NCI-H2107 treated with DMSO at 0.1 percent for 48 hours (cell line): ENCODE measurements around the gene WARS2.

Experiments used
- DNase-seq: peaks from one replicate; lab custom pipeline; 2025; ENCODE audit not compliant: unreplicated experiment; lab: John Stamatoyannopoulos, UW

The WARS2 gene

DNA sequence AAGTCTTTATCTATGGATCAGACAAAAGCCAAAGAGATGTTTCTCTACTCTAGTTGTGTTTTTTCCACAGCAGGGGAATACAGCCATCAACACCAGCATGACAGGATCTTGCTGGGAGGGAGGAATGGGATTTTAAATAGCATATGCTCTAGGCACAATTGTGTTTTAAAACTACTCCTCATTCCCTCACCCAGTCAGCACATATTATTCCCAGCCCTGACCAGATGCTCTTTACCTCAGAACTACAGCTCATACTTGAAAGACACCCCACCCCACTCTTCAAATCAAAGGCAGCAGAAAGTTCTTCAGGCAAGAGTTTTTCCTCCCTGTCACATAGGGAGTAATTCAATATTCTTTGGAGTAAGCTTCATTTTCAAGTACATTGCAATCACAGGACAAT, 106.1 kb downstream of the WARS2 start:
- no peak for DNase-seq

DNA sequence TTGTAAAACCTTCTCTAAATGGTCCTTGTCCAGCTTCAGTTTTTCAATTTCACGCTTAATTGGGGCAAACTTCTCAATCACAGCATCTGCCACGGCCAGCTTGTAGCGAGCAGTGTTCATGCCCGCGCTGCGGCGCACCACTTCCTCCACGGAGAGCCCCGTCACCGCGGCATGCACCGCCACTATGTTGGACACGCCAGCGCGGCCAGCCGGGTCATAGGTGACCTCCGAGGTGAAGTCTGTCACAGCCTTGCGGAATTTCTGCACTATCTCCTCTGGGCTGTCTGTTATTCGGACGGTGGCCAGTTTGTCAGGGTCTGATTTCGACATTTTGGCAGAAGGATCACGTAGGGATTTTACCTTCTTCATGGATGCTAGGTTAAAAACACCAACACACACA, 107.5 kb downstream of the WARS2 start:
- DNase-seq: no peak

DNA sequence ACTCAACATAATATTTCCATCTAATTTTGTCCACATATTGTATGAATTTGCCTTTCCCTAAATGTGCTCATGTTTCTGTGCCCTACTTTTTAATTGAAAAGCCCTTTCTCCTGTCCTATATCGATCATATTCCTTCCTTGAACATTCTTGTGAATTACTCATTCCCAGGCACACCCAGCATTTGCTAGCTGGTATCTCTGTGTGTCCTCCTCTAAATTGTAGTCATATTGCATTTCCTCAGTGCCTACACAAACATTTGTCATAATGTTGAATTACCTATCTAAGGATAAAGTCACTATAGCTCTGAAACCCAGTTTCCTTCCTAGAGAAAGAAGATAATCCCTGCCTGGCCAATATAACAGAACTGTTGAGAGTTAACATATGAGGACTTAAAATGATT, 112.7 kb downstream of the WARS2 start:
- DNase-seq: no peak

DNA sequence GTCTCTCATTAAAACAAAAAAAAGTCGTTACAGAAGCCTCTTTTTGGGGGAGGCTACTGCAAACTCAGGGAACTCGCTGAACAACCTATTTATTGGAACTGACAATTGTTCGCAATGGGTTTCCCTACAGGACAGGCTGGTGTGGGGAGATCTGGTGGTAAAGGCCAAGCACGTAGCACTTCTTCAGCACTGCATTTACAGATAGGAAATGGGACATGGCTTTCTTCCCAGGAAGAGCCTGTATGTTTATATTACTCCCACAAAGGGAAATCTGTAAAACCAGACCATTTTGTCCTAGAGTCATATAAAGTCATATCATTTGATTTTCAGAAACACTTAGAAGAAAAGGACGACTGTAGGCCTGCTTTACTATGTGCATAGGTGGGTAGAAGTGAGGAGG, 113.5 kb downstream of the WARS2 start:
- DNase-seq: no peak

DNA sequence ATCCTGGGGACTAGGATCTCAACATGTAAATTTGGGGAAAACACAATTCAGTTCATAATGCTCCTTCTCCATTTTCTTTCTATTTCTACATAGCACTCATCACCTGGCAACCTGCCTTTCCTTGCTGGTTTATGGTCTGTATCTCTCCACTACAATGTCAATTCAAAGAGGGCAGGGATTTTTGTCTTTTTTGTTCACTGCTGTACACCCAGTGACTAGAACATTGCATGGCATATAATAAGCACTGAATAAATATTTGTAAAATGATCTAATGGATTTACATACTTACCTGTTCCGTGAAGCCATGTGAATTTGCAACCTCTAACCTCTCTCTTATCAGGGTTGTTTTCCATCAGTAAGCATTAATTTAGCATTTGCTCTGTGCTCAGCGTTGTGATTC, 124.9 kb downstream of the WARS2 start:
- no peak for DNase-seq

DNA sequence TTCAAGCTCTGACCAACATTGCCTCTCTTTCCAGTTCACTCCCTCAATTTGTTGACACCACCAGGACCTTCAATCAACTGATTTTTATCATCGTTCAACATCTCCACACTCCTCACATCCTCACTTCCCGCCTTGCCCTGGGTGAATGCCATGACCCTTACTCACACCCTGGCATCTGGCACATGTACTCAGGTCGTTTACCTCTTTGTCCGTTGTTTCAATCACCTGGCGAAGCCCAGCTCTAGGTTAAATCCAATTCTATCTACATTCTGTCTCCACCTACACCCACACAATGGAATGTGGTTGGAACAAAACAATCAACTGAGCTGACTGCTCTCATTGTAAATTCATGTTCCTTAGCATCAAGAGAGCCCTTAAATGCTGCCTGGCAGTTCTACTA, 128.1 kb downstream of the WARS2 start:
- no peak for DNase-seq

DNA sequence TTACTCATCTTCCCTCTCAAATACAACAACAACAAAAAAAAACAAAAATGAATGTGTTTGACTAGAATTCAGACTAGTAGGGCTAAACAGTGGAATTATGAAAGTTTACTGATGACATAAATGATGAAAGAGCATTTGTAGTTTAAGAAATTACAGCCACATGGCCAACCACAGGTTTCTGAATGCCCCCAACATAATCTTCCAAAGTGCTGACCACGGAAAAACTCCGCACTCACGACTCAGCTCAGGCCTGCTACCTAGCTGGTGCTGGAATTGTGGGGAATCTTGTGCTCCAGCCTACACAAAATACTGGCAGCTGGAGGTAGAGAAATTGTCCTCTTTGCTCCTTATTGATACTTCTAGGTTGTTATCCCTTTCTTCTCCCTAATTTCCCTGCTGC, 128.7 kb downstream of the WARS2 start:
- no peak for DNase-seq

DNA sequence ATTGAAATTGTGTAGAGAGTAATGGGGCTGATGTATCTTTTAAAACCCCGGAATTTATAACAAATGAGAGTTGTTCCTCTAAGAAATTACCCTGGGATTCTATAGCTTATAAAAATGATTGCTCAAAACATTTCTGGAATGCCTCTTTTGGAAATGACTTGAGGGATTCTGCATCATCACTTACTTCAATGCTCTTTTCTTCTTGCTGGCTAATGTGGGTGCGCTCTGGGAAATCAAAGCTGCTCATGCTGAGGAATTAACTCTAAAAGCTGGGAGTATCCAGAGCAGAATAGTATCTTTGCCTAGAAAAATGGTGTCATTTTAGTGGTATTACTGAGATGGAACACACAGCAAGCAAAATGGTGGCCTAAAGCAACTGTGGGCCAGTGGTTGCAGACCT, 129.3 kb downstream of the WARS2 start:
- no peak for DNase-seq

DNA sequence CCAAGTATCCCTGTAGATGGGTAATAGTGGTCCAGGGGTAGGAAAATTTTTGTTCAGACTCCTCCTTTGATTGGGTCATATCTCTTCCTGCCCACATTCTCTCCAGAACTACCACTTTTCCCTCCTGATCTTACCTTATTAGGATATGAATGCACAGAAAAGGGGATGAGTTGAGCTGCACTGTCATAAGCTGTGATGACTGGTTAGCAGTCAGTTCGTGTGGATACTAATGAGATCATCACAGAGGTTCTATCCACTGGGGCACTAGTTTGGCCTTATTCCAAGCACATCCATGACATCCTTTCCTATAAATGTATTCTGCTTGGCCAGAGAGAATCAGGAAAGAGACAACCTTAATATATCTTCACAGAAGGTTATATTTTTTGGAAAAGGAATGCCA, 130.3 kb downstream of the WARS2 start:
- no peak for DNase-seq

DNA sequence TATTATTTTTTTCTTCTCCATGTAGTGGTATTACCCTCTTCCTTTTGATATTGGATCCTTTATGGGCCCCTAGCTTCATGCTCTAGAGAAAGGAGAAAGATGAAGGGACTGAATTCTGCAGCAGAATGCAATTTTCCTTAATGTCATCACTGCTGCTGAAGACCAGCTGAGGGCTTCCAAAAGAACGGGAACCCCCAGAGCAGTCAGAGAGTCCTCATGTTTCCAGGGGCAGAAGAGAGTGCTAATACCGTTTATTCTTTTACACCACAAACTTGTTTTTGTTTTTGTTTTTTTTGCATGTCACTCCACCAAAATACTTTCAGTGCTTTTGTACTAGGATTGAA, 131.2 kb downstream of the WARS2 start:
- no peak for DNase-seq

DNA sequence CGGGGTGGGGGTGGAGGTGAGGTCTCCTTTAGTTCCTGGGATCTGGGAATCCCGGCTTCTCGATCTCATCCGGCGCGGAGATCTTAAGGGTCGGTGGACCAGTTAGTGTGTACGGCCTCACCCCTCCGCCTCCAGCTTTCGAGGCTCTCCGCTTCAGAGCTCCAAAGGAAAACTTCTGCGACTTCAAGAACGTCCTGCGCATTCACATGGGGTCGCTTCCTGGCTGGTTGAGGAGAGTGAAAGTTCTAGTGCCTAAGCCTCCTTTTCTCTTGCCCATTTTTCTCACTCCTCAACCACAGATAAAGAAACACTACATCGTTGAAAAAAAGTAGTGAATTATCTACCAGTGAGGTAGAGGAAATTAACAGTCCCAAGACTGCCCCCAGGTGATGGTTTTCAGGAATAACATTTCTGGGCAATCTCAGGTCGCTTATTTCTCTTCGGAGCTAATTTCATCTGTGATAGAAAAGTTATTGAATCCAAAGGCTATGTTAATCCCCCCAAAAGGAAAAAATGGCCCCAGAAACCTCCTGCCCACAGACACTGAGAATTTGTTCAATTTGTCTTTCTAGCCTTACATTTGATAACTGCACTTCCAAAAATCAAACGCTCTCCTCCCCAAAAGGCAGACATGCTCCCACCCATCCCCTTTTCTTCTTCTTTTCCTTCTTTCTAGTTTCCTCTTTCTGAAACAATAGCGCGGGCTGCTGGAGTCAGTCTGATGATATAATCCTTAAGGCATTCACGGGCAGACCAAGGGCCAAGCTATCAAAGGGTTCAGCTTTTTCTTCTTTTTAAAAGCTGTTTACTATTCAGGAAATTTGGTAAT, 131.8 kb downstream of the WARS2 start:
- peak; percentile 67 for DNase-seq

DNA sequence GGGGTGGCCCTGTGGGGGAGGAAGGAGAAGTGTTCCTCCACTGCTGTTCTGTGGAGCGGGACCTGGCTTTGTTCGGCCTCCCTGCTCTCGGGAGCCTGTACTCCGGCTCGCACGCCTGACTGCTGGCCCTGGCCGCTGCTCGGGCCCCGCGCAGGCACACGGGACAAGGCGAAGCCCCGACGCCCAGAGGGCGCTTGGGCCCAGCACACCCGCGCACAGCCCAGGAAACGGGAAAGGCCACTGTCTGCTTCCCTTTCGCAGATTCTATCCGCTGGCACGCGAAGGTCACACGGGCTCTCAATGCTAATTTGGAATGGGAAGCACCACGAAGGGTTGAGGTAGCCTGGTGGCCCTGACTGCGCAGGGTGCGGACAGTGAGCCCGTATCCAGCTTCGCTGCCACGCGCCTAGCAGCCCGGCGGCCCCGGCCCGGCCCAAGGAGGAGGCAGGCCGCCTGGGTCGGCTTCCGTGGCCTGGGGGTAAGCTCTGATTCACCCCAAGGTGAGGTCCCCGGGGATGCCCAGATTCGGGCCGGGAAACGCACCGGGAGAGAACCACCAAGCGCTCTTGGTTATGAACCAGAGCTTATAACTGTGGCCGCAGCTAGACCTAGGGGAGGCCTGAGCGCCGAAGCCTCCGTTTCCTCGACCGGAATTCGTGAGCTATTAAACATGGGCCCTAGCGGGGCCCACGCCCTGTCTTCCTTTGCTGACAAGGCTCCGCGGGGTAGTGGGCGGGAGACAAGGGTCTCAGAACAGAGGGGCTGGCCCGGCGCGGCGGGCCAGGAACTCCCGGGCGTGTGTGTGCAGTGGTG, 132.6 kb downstream of the WARS2 start:
- DNase-seq: no peak

DNA sequence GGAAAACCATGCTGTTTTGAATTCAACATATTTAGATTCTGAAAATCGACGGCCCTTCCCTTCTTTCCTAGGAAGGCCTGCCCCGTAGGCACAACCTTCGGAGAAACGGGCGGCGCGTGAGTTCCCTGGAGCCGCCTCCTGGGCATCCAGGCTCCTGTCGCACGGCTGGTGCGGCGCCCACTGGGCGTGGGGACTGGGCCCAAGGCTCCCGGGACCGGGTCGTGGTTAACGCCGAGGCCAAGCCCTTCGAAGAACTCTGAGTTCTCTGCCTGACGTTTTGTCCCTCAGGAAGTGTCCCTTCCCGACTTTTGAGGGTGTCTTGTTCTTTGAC, 133.1 kb downstream of the WARS2 start:
- no peak for DNase-seq

DNA sequence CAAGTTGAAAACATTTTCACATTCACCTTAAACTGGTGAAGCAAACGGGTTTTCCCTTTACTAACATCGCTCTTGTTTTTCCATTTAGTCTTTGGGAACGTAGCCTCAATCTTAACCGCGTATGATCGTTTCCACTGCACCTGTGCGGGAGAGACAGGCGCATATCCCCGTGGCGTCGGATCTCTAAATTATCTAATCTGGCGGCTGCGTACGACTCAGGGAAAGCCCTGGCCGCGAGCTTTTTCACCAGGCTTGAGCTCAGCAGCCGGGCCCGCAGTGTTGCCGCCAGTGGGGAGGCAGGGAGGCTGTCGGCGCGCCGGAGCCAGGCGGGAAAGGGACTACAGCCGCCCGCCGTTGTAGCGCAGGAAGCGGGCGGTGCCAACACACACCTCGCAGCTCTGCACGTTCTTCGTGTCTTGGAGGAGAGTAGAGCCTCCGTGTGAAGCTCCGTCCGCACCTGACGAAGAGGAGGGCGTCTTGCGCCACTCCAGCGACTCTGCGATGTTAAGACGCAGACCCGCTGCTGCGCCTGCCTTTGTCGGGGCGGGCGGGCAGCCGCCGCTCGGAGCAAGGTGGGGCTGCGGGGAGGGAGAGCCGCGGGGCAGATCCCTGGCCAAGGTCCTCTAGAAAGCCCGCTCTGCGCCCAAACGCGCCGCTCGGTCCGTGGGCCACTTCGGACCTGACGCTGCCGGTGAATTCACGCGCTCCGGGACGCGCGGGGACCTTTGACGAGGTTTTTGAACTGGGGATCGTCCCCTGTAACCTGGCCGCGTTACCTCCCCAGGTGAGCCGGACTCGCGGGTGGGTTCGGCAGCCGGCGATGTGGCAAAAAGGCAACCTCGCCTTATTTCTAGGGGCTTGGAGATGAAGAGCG, 133.8 kb downstream of the WARS2 start:
- no peak for DNase-seq

DNA sequence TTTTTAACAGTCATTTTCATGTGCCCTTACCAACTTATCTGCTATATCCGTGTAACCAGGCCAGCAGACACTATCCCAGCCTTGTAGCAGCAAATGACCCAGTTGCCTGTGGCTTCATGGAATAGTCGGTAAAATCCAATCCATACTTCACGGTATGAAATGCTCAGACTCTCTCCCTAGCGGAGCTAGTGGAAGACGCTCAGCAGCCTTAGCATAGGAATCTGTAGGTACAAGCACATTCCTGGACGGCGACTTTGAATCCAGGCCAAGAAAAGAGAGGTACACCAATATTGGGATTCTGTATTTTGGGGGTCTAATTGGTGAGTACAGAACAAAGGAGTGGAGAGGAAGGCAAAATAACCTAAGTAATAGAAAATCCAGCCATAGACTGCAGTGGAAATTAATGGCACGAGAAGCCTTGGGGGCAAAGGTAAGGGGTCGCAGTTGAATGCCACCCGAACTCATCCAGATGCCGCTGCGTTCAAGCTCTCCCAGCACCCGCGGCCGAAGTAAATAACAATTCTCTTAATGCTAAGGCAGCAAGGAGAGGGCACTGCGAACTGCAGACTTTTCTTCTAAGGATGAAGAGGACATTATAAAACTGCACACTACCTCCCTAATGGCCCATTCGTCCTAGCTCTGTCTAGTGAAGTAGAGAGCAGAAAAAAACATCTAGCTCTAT, 134.6 kb downstream of the WARS2 start:
- DNase-seq: no peak

DNA sequence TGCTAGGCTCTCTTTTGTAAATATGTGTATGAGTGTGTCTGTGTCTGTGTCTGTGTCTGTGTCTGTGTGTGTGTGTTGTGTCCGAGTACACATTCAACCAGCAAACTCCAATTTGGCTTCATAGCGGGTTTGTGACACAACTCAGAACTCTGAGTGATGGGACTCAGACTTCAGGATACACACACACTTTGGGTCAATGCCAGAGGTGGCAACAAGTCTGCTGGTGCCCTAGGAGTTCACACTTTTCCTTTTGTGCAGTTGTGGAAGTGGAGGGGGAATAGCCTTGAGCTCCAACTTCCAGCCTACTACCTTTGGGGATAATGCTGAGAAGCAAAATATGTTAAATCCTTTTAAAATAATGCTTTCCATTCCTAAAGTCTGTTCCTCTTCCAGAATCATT, 135.7 kb downstream of the WARS2 start:
- DNase-seq: no peak

DNA sequence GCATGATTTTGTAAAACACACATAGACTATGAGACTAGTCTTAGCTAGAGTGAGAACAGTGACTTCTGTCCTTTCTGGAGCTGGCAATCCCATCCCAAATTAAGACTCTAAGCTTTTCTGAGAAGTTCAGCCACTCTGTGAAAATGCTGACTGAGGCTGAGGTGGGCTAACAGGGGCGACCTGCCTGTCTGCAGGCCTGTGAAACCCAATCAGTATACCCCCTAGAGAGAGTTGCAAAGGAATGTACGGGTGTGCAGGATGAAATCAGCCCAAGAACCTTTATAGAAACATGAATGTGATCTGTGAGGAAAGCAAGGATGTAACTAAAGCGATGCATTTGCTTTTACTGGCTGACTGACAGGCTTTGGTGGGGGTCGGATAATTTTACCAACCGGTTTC, 136.3 kb downstream of the WARS2 start:
- DNase-seq: no peak

DNA sequence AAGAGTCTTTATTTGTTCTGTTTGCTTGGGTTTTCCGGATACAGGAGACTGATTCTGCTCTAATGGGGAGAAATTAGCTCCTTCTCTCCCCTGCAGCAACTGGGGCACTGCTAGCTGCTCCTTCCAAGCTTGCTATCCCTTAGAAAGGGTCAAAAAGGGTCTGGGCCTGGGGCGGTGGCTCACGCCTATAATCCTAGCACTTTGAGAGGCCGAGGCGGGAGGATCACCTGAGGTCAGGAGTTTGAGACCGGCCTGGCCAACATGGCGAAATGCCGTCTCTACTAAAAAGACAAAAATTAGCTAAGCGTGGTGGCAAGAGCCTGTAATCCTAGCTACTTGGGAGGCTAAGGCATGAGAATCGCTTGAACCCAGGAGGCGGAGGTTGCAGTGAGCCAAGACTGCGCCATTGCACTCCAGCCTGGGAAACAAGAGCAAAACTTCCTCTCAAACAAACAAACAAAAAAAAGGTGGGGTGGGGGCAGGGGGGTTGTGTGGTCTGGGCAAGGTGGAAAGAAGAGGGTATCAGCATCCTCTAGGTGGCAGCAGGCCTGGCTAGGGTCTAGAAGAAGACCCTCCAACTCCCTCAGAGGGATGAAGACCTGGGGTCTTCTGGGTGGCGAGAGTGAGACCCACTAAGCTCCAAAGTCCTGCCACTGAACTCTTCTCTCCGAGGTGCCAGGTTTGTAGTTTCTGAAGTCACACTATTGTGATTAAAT, 136.9 kb downstream of the WARS2 start:
- DNase-seq: no peak

DNA sequence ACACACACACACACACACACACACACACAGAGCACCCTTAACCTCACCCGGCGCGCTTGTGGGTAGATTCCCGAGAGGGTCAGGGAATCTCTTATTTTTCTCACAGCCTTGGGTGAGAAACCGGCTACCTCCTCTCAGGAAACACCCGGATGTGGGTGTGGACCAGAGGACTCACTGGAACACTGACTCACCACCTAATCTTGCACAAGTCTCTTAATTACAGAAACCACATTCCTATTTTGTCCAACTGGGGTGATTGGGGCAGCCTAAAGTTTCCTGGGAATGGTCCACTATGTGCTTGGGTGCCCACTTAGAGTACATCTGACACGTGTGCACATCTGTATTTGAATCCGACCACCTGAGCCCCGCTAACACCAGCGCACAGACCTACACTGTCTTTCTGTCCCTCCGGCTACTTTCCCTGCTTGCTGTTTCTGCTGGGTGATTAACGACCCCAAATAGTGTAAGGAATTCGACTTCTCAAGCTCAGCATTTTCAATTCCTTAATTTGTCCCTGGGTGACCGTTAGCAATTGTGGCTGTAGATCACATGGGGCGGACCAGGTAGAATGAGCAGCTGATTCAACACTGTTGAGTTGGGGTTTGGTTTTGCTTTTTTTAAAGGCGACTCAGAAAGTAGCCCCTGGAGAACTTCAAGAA, 138.3 kb downstream of the WARS2 start:
- DNase-seq: no peak
